Endothelial cell of umbilical vein (primary cell): Measurements from ENCODE around the gene CPNE6. TPM values are rescaled to one million over a fixed set of nuclear protein-coding genes. Genes with fewer than 3 reads are reported as not detected.

ENCODE experiments used
- BruUV-seq: library from RNA; stranded (reverse); fragments of 400-500 nt; replicated peaks from 2 replicates; lab custom pipeline; 2021; lab: Mats Ljungman, UMichigan
- CTCF ChIA-PET: fragments of 300-600, 350-600 bp; sonication (Branson Sonifier 250); formaldehyde crosslinking; loops from one replicate; lab custom pipeline; 2021; ENCODE audit warnings: antibody characterized with exemption, inconsistent platforms; lab: Charles Lee
- POLR2A ChIA-PET: fragments of 300-600, 350-600 bp; sonication (Branson Sonifier 250); formaldehyde crosslinking; loops from one replicate; lab custom pipeline; 2021; ENCODE audit warnings: antibody characterized with exemption, inconsistent platforms; lab: Charles Lee
- DNase-seq: peaks from one replicate; pipeline ENCODE4 v3.0.0-alpha.2; 2011; ENCODE audit warnings: low read depth, low spot score
- FAIRE-seq: peaks from 2 replicates; lab custom pipeline; 2011; peaks lifted over from hg19 to GRCh38; lab: Jason Lieb, UNC
- H2AFZ ChIP-seq: 2 replicates; pipeline ENCODE4 v1.6.0; 2012; ENCODE audit warnings: low read depth, low read length, control low read depth, inconsistent platforms
- H3K27ac ChIP-seq: 2 replicates; pipeline ENCODE4 v1.5.1; 2011; ENCODE audit warnings: low read depth, mild to moderate bottlenecking, control low read depth, low read length, moderate library complexity; ENCODE audit not compliant: insufficient read depth
- H3K27me3 ChIP-seq, 2 experiments: 2 replicates each; pipeline versions ENCODE4 v1.6.0 to v1.6.1; 2011; ENCODE audit warnings: low read length in 2 of 2, mixed read lengths in 1 of 2; ENCODE audit not compliant: control insufficient read depth in 2 of 2, insufficient read depth in 2 of 2
- H3K36me3 ChIP-seq, 2 experiments: 2 replicates in 1 of 2; 3 replicates in 1 of 2; pipeline ENCODE4 v1.5.1; 2011; ENCODE audit warnings: low read length in 2 of 2, mild to moderate bottlenecking in 1 of 2, moderate library complexity in 1 of 2; ENCODE audit not compliant: control insufficient read depth in 2 of 2, insufficient read depth in 2 of 2; ENCODE audit errors: extremely low read depth in 1 of 2
- H3K4me1 ChIP-seq: 3 replicates; pipeline ENCODE4 v1.5.1; 2011; ENCODE audit warnings: mild to moderate bottlenecking, low read length; ENCODE audit not compliant: control insufficient read depth, insufficient read depth; ENCODE audit errors: extremely low read depth
- H3K4me2 ChIP-seq: 2 replicates; pipeline ENCODE4 v1.6.1; 2011; ENCODE audit warnings: low read length, control low read depth, mixed read lengths; ENCODE audit not compliant: insufficient read depth
- H3K4me3 ChIP-seq, 3 experiments: fragments of 200-600 bp in 1 of 3; sonication (generic), shearing (Covaris generic) in 1 of 3; replicated peaks in 1 of 3; 2 replicates each; pipeline ENCODE4 v1.5.1; 2011 to 2016; ENCODE audit warnings: control low read depth in 3 of 3, low read length in 3 of 3, mild to moderate bottlenecking in 2 of 3, inconsistent platforms in 1 of 3, low read depth in 1 of 3, moderate library complexity in 1 of 3; ENCODE audit not compliant: insufficient read depth in 1 of 3
- H3K79me2 ChIP-seq: 2 replicates; pipeline ENCODE4 v1.6.0; 2012; ENCODE audit warnings: low read length, inconsistent platforms; ENCODE audit not compliant: control insufficient read depth, insufficient read depth
- H3K9ac ChIP-seq: replicated peaks from 2 replicates; pipeline ENCODE3; 2011; ENCODE audit warnings: low read length, control low read depth; ENCODE audit not compliant: insufficient read depth; ENCODE audit errors: extremely low read depth
- H3K9me1 ChIP-seq: replicated peaks from 3 replicates; pipeline ENCODE4 v1.6.0; 2011; ENCODE audit warnings: mild to moderate bottlenecking, low read length; ENCODE audit not compliant: control insufficient read depth, insufficient read depth; ENCODE audit errors: extremely low read depth
- H3K9me3 ChIP-seq: replicated peaks from 2 replicates; pipeline ENCODE4 v1.5.1; 2012; ENCODE audit warnings: low read length, inconsistent platforms; ENCODE audit not compliant: control insufficient read depth, insufficient read depth
- H4K20me1 ChIP-seq: replicated peaks from 2 replicates; pipeline ENCODE3; 2011; ENCODE audit warnings: mild to moderate bottlenecking, low read length; ENCODE audit not compliant: control insufficient read depth, insufficient read depth; ENCODE audit errors: extremely low read depth
- CTCF ChIP-seq, 2 donors: IDR thresholded peaks; 1 replicate in 1 of 2; 2 replicates in 1 of 2; pipeline ENCODE4 v1.5.1; 2011; ENCODE audit warnings: low read length in 2 of 2, mild to moderate bottlenecking in 2 of 2, moderate library complexity in 2 of 2, control low read depth in 1 of 2, inconsistent platforms in 1 of 2, low read depth in 1 of 2; ENCODE audit not compliant: insufficient read depth in 1 of 2; ENCODE audit errors: extremely low read depth in 1 of 2
- EZH2 ChIP-seq: IDR thresholded peaks from 2 replicates; pipeline ENCODE4 v1.6.1; 2012; ENCODE audit warnings: borderline replicate concordance, low read depth, mild to moderate bottlenecking, moderate library complexity, low read length, inconsistent platforms; ENCODE audit not compliant: severe bottlenecking
- FOS ChIP-seq: IDR thresholded peaks from 2 replicates; pipeline ENCODE4 v1.6.1; 2011; ENCODE audit warnings: mild to moderate bottlenecking, low read length, moderate library complexity, borderline replicate concordance; ENCODE audit not compliant: insufficient read depth
- GATA2 ChIP-seq: IDR thresholded peaks from 2 replicates; pipeline ENCODE4 v1.7.0; 2011; ENCODE audit warnings: low read depth, mild to moderate bottlenecking, moderate library complexity, mixed read lengths, low read length; ENCODE audit not compliant: insufficient read length, insufficient read depth
- JUN ChIP-seq: IDR thresholded peaks from 2 replicates; pipeline ENCODE4 v1.6.1; 2011; ENCODE audit warnings: borderline replicate concordance, low read depth; ENCODE audit not compliant: insufficient read length, insufficient read depth
- MAX ChIP-seq: IDR thresholded peaks from 2 replicates; pipeline ENCODE4 v1.6.1; 2011; ENCODE audit not compliant: insufficient read depth, insufficient read length
- MYC ChIP-seq: IDR thresholded peaks from one replicate; pipeline ENCODE4 v1.6.1; 2011; ENCODE audit warnings: mild to moderate bottlenecking, low read depth, low read length
- POLR2A ChIP-seq: IDR thresholded peaks from 2 replicates; pipeline ENCODE4 v1.6.1; 2012; ENCODE audit warnings: low read depth, mild to moderate bottlenecking, control low read depth, low read length
- POLR2AphosphoS5 ChIP-seq: IDR thresholded peaks from 2 replicates; pipeline ENCODE4 v1.6.1; 2012; ENCODE audit warnings: low read depth, mild to moderate bottlenecking, control low read depth, low read length, moderate library complexity; ENCODE audit not compliant: insufficient read depth
- dilution Hi-C: fragments of 300-500 bp; cut with MboI; formaldehyde crosslinking; loops from one replicate; pipeline ENCODE4 v1.15.0; 2019; ENCODE audit warnings: low sequenced_read_pairs; ENCODE audit not compliant: extremely low pct_ligation_motif_present
- intact Hi-C: fragments of 100-400 bp; cut with micrococcal nuclease; formaldehyde crosslinking; loops from one replicate; pipeline ENCODE4 v1.10.0; 2022
- polyA plus RNA-seq, 4 experiments: library from polyadenylated mRNA; depleted of rRNA in 3 of 4; stranded (reverse) in 3 of 4; unstranded in 1 of 4; fragments of >200 nt; gene quantifications; 2 replicates each; pipeline versions ENCODE4 v1.2.1 to v1.2.3, GENCODE V29; 2011 to 2012; ENCODE audit warnings: missing spikeins in 1 of 4
- total RNA-seq: library from RNA; stranded (reverse); gene quantifications from 2 replicates; pipeline ENCODE4 v1.2.3, GENCODE V29; 2021

Gene CPNE6
- total and polyA plus RNA-seq, 2 donors (not counting 3 experiments of a cell fraction or from before 2014, with no cell fraction given), result not detected

- Histone ChIP-seq H3K9ac (no peak overlapping the region), H4K20me1 (no peaks in the 10 kb centered on the region), H3K9me3 (no peaks in the 10 kb centered on the region), H2AFZ (no peak overlapping the region), H3K4me3 (no peak overlapping the region), H3K27ac (no peak overlapping the region), H3K4me1 (peaks cover 6% of the 10 kb centered on the region), H3K9me1 (no peaks in the 10 kb centered on the region), H3K79me2 (no peaks in the 10 kb centered on the region), H3K4me2 (no peak overlapping the region), H3K36me3 (no peaks in the 10 kb centered on the region), H3K27me3 (no peaks in the 10 kb centered on the region)
- BruUV-seq, result no TSS peak
- DNase-seq (no peak), FAIRE-seq (no peak)
- dilution Hi-C loops, result no loop called here
- ChIA-PET POLR2A (interaction anchor here (1.7 to 2.0 kb wide), 2 partner anchors 34 to 52 kb away, joined by 7 to 8 read pairs; no protein-coding TSS in a partner anchor), CTCF (interaction anchor here (0.9 to 9.5 kb wide), 11 partner anchors 11 to 251 kb away, joined by 3 to 420 read pairs (median 36); partner anchors contain the start of genes CHMP4A, CIDEB, DCAF11 and IRF9)
- TF ChIP-seq POLR2AphosphoS5, result no peak
- no peak for TF ChIP-seq CTCF (IDR thresholded peaks at IDR 0.05; ENCODE audit: extremely low read depth in 1 of 2, insufficient read depth in 1 of 2, low read depth in 1 of 2, low read length in 2 of 2)
- TF ChIP-seq MYC, result no peak
- TF ChIP-seq JUN, result no peak
- no peak for TF ChIP-seq POLR2A
- no peak for TF ChIP-seq EZH2
- TF ChIP-seq FOS, result no peak
- no peak for TF ChIP-seq MAX
- TF ChIP-seq GATA2, result no peak
- intact Hi-C loops, result loop anchor here (5.0 kb wide), 1 partner anchor 161 kb away; the partner anchor contains the start of gene MDP1
These were observed 14.6 kb upstream of the CPNE6 start for GRCh38 chr14:24056800-24057184.
